ENCODE measurements around the gene TRAPPC6A. TPM values are rescaled to one million over a fixed set of nuclear protein-coding genes. Genes with fewer than 3 reads are reported as not detected.
A peak's percentile ranks its signal among the peaks of the same experiment; 100 is the strongest.

The TRAPPC6A gene
- total RNA-seq, 1 experiment from 2014 or later = 59.9 TPM

- Mint-ChIP-seq H3K27me3 (ENCODE audit: low read depth) (no peaks in the 10 kb centered on the region), H3K9me3 (no peaks in the 10 kb centered on the region), H3K4me1 (peaks cover 23 to 27% of the 10 kb centered on the region in 2 experiments), H3K4me3 (0 out of 5 replicates have a peak overlapping the region, but pooled peaks of 1 of the 2 experiments have one; percentile 14), H3K27ac (peak overlapping the region in 2 of 3 experiments; percentile 86 to 96; a peak in 6 of 7 replicates), H3K36me3 (ENCODE audit: insufficient read depth in 1 of 3, low read depth in 3 of 3) (no peaks in the 10 kb centered on the region; a peak in 2 of 7 replicates)
- Histone ChIP-seq H3K4me2 (ENCODE audit: insufficient read depth, insufficient read length, low read length) (no peak overlapping the region), H3K56ac (ENCODE audit: insufficient read length, low read depth, low read length) (no peak overlapping the region), H4K5ac (ENCODE audit: insufficient read length, low read depth, low read length) (no peak overlapping the region), H3K4ac (ENCODE audit: low read depth, low read length) (no peak overlapping the region), H3K9ac (ENCODE audit: extremely low read depth, insufficient read length, low read length) (no peak overlapping the region), H3K79me1 (ENCODE audit: insufficient read depth, low read depth, low read length, poor library complexity, severe bottlenecking) (peaks cover 3% of the 10 kb centered on the region), H4K20me1 (ENCODE audit: control insufficient read depth, insufficient read depth, insufficient read length) (no peaks in the 10 kb centered on the region), H2BK12ac (ENCODE audit: insufficient read length, low read depth, low read length) (no peak overlapping the region), H3K14ac (ENCODE audit: insufficient read depth, low read length) (no peak overlapping the region), H2BK20ac (ENCODE audit: low read depth, low read length, poor library complexity, severe bottlenecking) (no peak overlapping the region), H2BK5ac (ENCODE audit: insufficient read length, low read length) (no peak overlapping the region), H3K23ac (ENCODE audit: insufficient read length, low read depth, low read length) (no peak overlapping the region), H3T11ph (ENCODE audit: low read length) (no peak overlapping the region), H3K27ac (ENCODE audit: insufficient read length, low read depth, low read length) (no peak overlapping the region), H3K4me1 (ENCODE audit: insufficient read depth, low read length) (no peaks in the 10 kb centered on the region; the same call in 1 of the 2 replicates), H2AFZ (ENCODE audit: low read length) (no peak overlapping the region), H2BK15ac (ENCODE audit: low read depth, low read length) (no peak overlapping the region), H3K18ac (ENCODE audit: insufficient read length, low read depth, low read length) (no peak overlapping the region), H3K9me3 (ENCODE audit: control insufficient read depth, low read depth, low read length) (no peaks in the 10 kb centered on the region), H4K8ac (replicated peaks; ENCODE audit: insufficient read length, low read depth, low read length) (no peak overlapping the region), H3K79me2 (ENCODE audit: insufficient read depth, low read length) (no peaks in the 10 kb centered on the region; the same call in 1 of the 2 replicates), H2AK5ac (ENCODE audit: insufficient read length, low read length) (no peak overlapping the region), H4K91ac (ENCODE audit: insufficient read length, low read depth, low read length) (no peak overlapping the region), H3K23me2 (ENCODE audit: insufficient read length, low read depth, low read length, poor library complexity, severe bottlenecking) (peaks cover 4% of the 10 kb centered on the region), H2BK120ac (ENCODE audit: low read depth, low read length, poor library complexity, severe bottlenecking) (no peak overlapping the region), H3K27me3 (ENCODE audit: insufficient read depth, low read length) (no peaks in the 10 kb centered on the region)
- no CpG with 5 or more reads among the region's 13 CpGs for WGBS (ENCODE audit: extremely low coverage, insufficient read length, low lambda C conversion rate)
- no peak for DNase-seq
- no peak for TF ChIP-seq CTCF (conservative IDR thresholded peaks at IDR 0.05)
Observed at GRCh38 chr19:45130888-45131615, 47.0 kb downstream of the TRAPPC6A start.

All from H9 (cell line).